GM10266 (cell line): Measurements from ENCODE around the gene DMD.
A peak's percentile ranks its signal among the peaks of the same experiment; 100 is the strongest.

Experiments
- DNase-seq: peaks from one replicate; pipeline ENCODE4 v3.0.0; 2012; ENCODE audit errors: extremely low spot score
- TF ChIP-seq, protein P1 (sequence below): IDR thresholded peaks from 2 replicates; pipeline ENCODE4 v1.5.1; 2012; ENCODE audit warnings: mild to moderate bottlenecking, low read depth; ENCODE audit not compliant: control insufficient read depth, insufficient read depth; ENCODE audit errors: missing control alignments

The DMD gene

DNA sequence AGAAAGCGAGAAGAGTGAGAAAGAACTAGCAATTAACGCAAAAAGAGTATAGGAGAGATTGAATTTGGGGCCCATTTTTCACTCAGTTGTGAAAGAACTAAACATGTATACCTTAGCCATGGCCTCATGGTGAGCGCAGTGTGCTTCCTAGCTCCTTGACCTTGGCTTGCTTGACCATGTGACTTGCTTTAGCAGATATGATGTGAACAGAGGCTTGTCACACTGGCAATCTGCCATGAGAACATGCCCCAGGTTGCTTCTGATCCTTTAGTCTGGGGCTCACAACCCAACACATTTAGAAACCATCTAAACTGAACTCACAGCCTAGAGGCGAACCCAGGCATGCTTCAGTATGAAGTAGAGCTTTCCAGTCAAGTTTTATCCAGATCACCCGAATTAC lies 1879.4 kb downstream of the DMD start:
- DNase-seq = no peak
- TF ChIP-seq, protein P1, sequence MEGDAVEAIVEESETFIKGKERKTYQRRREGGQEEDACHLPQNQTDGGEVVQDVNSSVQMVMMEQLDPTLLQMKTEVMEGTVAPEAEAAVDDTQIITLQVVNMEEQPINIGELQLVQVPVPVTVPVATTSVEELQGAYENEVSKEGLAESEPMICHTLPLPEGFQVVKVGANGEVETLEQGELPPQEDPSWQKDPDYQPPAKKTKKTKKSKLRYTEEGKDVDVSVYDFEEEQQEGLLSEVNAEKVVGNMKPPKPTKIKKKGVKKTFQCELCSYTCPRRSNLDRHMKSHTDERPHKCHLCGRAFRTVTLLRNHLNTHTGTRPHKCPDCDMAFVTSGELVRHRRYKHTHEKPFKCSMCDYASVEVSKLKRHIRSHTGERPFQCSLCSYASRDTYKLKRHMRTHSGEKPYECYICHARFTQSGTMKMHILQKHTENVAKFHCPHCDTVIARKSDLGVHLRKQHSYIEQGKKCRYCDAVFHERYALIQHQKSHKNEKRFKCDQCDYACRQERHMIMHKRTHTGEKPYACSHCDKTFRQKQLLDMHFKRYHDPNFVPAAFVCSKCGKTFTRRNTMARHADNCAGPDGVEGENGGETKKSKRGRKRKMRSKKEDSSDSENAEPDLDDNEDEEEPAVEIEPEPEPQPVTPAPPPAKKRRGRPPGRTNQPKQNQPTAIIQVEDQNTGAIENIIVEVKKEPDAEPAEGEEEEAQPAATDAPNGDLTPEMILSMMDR = no peak

DNA sequence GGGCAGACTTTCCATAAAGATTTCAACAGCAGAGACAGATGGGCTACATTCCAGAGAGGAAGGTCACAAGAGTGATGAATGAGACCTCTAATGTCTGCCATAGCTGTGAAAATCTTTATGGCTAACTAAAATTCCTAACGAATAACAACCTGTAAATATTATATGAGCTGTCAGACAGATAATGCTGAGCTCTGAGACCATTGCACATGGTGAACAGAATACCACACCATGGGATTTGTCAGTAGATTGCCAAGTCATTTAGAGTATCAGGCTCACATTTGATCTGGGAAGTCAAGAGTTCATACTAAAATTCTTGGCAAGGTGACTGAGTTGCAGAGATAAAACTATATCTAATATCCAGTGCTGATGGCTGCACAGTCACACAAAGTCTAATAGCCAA lies 1880.3 kb downstream of the DMD start:
- no peak for DNase-seq
- TF ChIP-seq, protein P1 = no peak

DNA sequence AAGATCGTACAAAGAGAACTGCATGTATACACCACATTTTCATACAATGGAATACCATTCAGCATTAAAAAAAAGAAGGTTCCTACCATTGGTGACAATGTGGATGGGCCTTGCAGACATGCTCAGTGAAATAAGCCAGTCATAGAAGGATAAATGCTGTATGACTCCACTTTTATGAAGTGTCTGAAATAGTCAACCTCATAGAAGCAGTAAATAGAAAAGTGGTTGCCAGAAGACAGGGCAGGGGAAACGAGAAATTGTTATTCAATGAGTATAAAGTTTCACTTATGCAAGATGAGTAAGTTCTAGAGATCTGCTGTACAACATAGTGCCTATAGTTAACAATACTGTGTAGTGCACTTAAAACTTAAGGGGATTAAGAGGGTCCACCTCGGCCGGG lies 1882.1 kb downstream of the DMD start:
- TF ChIP-seq, protein P1 = no peak
- DNase-seq = no peak

DNA sequence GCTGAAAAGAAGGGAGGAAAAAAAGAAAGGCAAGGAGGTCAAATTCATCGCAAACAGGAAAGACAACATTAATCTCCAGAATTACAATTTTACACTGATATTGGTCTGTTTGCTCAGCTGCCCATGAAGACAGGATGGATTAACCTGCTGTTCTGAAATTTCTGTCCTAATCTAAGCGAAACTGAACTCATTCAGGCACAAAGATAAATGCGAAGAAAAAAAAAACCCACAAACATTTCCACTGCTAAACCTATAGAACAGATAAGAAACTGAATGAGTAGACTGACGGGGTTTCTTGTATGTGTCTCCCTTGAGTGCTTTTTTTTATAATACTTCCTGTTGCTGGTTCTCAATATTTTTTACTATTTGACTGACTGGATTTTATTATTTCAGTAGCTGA lies 1887.7 kb downstream of the DMD start:
- TF ChIP-seq, protein P1 = no peak
- DNase-seq = peak; percentile 14

DNA sequence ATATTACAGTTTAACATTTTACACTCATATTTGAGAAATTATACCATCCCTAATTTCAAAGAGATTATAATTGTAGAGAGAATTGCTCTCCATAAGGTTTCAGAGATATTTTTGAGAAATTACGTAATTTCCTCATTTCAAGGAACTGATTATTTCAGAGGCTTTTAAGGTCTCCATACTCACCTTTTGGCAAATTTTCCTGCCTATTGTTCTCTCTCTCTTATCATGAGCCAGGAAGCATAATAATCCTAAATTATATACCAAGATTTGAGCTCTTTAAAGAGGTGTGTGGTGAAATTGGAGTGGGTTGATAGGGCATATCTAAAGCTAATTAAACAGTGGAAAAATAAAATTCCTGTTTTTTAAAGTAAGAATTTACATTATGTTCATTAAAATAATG lies 1890.6 kb downstream of the DMD start:
- TF ChIP-seq, protein P1 = no peak
- no peak for DNase-seq

DNA sequence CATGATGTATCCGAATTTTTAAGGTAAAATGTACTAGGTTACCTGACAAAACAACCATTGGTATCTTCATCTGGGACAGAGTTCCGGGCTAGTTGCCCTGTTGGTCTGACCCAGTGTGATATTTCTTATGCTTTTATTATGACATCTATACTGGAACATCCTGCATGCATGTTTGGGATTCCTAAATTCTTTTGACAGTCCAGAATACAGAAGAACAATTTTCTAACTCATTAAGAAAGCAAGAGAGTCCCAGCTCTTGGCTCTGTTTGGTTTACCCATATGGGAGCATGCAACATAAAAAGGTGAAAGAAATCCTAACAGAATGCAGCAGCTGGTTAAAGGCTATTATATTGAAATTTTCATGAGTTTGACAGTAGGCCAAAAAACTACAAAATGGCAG lies 1891.8 kb downstream of the DMD start:
- no peak for DNase-seq
- TF ChIP-seq, protein P1 = no peak

DNA sequence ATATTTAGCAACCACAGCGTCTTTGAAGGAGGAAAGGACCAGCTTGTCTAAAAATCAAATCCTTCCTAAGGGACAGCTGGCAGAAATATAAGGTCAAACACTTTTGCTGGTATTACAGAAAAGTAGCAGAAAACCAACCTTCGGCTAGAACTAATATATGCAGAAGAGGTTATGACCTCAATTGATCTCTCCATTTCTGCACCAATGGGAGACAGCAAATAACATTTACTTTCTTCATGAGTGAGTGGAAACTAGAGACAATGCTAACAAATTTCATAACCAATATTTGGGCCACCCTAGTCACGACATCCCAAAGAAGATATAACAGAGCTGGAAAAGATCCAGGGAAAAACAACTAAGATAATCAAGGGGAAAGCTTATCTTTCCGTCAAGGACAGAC lies 1892.5 kb downstream of the DMD start:
- no peak for DNase-seq
- TF ChIP-seq, protein P1 = no peak
